Common myeloid progenitor, CD34-positive (primary cell): Measurements from ENCODE around the gene HOXA10.

Experiments used
- CTCF ChIA-PET: fragments of 350-600 bp; sonication (Branson Sonifier 250); formaldehyde crosslinking; loops from one replicate; lab custom pipeline; 2021; ENCODE audit warnings: antibody characterized with exemption; lab: Charles Lee
- POLR2A ChIA-PET: fragments of 350-600 bp; sonication (Branson Sonifier 250); formaldehyde crosslinking; loops from one replicate; lab custom pipeline; 2021; ENCODE audit warnings: antibody characterized with exemption; lab: Charles Lee
- DNase-seq, 3 donors: peaks; one replicate each; pipeline versions ENCODE4 v3.0.0 to v3.0.0-alpha.2; 2013
- H3K27ac ChIP-seq, 2 experiments: 1 replicate in 1 of 2; 2 replicates in 1 of 2; pipeline ENCODE4 v1.7.0; 2013; ENCODE audit warnings: inconsistent platforms in 2 of 2, low read length in 2 of 2, mild to moderate bottlenecking in 2 of 2, low read depth in 1 of 2, moderate library complexity in 1 of 2; ENCODE audit not compliant: severe bottlenecking in 2 of 2, insufficient read depth in 1 of 2, poor library complexity in 1 of 2
- H3K27me3 ChIP-seq, 5 experiments: replicated peaks in 2 of 5; 1 replicate in 3 of 5; 2 replicates in 2 of 5; pipeline versions ENCODE4 v1.6.1 to v1.7.0; 2013; ENCODE audit warnings: low read length in 4 of 5, mild to moderate bottlenecking in 2 of 5, moderate library complexity in 2 of 5, inconsistent platforms in 1 of 5; ENCODE audit not compliant: insufficient read depth in 5 of 5, control insufficient read depth in 4 of 5
- H3K36me3 ChIP-seq, 4 experiments: 1 replicate in 2 of 4; 2 replicates in 2 of 4; pipeline versions ENCODE4 v1.6.1 to v1.7.0; 2013; ENCODE audit warnings: low read length in 3 of 4, control low read depth in 1 of 4, mild to moderate bottlenecking in 1 of 4; ENCODE audit not compliant: control insufficient read depth in 4 of 4, insufficient read depth in 4 of 4
- H3K4me1 ChIP-seq, 4 experiments: 1 replicate in 3 of 4; 2 replicates in 1 of 4; pipeline versions ENCODE4 v1.6.1 to v1.7.1; 2013; ENCODE audit warnings: low read length in 3 of 4, mild to moderate bottlenecking in 3 of 4, control low read depth in 1 of 4, inconsistent platforms in 1 of 4, moderate library complexity in 1 of 4; ENCODE audit not compliant: control insufficient read depth in 4 of 4, insufficient read depth in 4 of 4; ENCODE audit errors: control extremely low read depth in 1 of 4
- H3K4me3 ChIP-seq, 7 experiments: 1 replicate in 4 of 7; 2 replicates in 3 of 7; pipeline versions ENCODE4 v1.5.1 to v1.7.0; 2013; ENCODE audit warnings: mild to moderate bottlenecking in 7 of 7, low read length in 6 of 7, moderate library complexity in 6 of 7, inconsistent platforms in 2 of 7, low read depth in 2 of 7, control low read depth in 1 of 7; ENCODE audit not compliant: insufficient read depth in 4 of 7, control insufficient read depth in 1 of 7; ENCODE audit errors: extremely low read depth in 1 of 7
- H3K9me3 ChIP-seq, 5 experiments: 1 replicate in 4 of 5; 2 replicates in 1 of 5; pipeline versions ENCODE4 v1.6.1 to v1.7.1; 2013; ENCODE audit warnings: low read length in 4 of 5, mild to moderate bottlenecking in 2 of 5, inconsistent platforms in 1 of 5, low read depth in 1 of 5, moderate library complexity in 1 of 5; ENCODE audit not compliant: control insufficient read depth in 4 of 5, insufficient read depth in 2 of 5; ENCODE audit errors: control extremely low read depth in 1 of 5
- WGBS: methylation state at CpG from one replicate; pipeline ENCODE4 v1.1.5; 2013; ENCODE audit not compliant: insufficient coverage; 5-methylcytosine and 5-hydroxymethylcytosine counted together

HOXA10 gene

DNA sequence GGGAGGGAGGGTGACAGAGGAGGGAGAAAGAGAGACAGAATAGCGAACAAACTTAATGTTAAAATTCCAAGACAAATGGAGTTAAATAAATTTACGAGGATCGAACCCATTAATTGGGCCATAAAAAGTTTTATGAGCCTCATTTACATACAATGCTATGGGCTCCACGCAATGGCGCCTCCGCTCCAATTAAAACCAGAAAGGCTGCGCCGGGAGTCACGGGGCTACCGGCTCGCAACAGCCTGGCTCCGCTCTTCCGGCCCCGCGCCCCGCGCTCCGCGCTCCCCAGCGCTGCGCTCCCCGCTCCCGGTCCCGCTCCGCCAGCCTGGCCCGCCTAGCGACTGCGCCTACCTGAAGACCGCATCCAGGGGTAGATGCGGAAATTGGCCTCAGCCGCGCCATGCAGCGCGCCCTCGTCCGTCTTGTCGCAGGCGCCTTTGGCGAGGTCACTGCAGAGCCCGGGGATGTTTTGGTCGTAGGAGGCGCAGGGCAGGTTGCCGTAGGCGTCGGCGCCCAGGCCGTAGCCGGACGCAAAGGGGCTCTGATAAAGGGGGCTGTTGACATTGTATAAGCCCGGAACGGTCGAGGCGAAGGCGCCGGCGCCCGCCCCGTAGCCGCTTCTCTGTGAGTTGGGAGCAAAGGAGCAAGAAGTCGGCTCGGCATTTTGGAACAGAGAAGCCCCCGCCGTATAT, 18.2 kb downstream of the HOXA10 start:
- under 1% methylated on average over 51 of the region's 63 CpGs for WGBS
- Histone ChIP-seq H3K27ac (peak overlapping the region; percentile 76 to 96), H3K27me3 (no peaks in the 10 kb centered on the region), H3K9me3 (no peaks in the 10 kb centered on the region), H3K36me3 (peaks cover 0 to 17% (median 0%) of the 10 kb centered on the region in 4 experiments), H3K4me3 (peak overlapping the region; percentile 32 to 100 (median 82)), H3K4me1 (peaks cover 4 to 86% (median 77%) of the 10 kb centered on the region in 4 experiments)
- POLR2A ChIA-PET, result interaction anchor here (0.9 to 1.6 kb wide), 5 partner anchors 10 to 956 kb away, joined by 3 to 9 read pairs (median 3); partner anchors contain the start of genes HOXA4 and HOXA9
- CTCF ChIA-PET, result interaction anchor here (0.7 to 4.1 kb wide), 18 partner anchors 6 to 1263 kb away, joined by 3 to 41 read pairs (median 6); partner anchors contain the start of genes HOXA5 and HOXA9
- peak; percentile 60 to 78 (median 71) for DNase-seq

DNA sequence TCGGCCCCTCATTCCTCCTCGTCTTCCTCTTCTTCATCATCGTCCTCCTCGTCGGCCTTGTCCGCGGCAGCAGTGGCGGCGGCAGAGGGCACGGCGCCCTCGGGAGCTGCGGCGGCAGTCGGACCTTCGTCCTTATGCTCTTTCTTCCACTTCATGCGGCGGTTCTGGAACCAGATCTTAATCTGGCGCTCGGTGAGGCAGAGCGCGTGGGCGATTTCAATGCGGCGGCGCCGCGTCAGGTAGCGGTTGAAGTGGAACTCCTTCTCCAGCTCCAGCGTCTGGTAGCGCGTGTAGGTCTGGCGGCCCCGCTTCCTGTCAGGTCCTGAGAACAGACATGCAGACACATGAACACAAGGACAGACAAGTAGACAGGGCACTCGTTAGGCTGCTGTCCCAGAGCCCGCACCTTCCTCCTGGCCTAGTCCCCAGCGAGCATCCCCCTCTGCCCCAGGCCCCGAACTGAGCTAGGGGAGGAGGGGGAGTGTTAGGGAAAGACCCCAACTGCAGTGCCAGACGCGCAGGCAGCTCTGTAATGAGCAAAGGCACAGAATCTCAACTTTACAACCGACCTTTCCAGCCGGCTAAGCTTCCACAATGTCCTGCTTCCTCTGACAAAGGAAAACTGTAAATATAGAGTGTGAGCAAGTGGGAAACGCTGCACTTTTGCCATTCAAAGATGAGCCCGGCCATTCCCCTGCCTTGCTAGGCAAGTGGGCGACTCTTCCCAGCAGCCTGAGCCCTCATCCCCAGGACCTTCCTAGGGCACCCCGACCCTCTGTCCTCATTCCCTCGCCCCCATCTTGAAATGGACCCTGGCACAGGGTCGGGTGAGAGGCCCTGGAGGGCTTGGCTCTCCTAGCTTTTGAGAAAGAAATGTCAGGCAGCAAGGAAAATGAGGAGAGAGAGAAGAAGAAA, 19.0 kb downstream of the HOXA10 start:
- DNase-seq, result peak in 1 of 3 donors; percentile 73
- H3K27ac ChIP-seq, result peak overlapping the region; percentile 76 to 96
- peaks cover 4 to 83% (median 77%) of the 10 kb centered on the region in 4 experiments for H3K4me1 ChIP-seq
- H3K36me3 ChIP-seq, result peaks cover 0 to 20% (median 0%) of the 10 kb centered on the region in 4 experiments
- H3K4me3 ChIP-seq, result peak overlapping the region; percentile 24 to 100 (median 82)
- H3K9me3 ChIP-seq, result no peaks in the 10 kb centered on the region
- POLR2A ChIA-PET, result interaction anchor here (1.4 to 1.5 kb wide), 2 partner anchors 297 to 955 kb away, joined by 3 to 4 read pairs; no protein-coding TSS in a partner anchor
- WGBS, result 1% methylated on average over 39 of the region's 48 CpGs
- CTCF ChIA-PET, result interaction anchor here (0.7 to 4.1 kb wide), 10 partner anchors 7 to 487 kb away, joined by 3 to 24 read pairs (median 6); partner anchors contain the start of genes HOXA5 and HOXA9
- H3K27me3 ChIP-seq, result no peaks in the 10 kb centered on the region

DNA sequence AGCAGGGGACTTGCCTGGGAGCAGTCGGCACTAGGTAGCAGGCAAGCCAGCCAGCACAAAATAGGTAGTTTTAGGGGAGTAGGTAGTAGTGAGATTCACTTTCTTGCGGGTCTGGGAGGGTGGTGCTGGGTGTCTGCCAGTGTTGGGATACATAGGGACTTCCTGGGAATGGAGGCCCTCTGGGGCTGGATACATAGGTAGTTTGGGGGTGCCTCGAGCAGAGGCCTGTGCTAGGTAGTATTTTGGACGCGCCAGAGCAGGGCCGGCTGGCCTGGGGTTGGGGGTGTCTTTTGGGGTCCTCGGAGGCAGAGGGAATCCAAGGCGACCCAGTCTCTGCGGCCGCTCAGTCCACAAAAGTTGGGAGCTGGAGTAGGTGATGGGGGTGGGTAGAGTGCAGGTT, 19.8 kb downstream of the HOXA10 start:
- peak overlapping the region in 6 of 7 experiments; percentile 25 to 100 (median 88) for H3K4me3 ChIP-seq
- POLR2A ChIA-PET, result interaction anchor here (0.9 to 1.5 kb wide), 2 partner anchors 15 to 296 kb away, joined by 4 to 5 read pairs; no protein-coding TSS in a partner anchor
- H3K9me3 ChIP-seq, result no peaks in the 10 kb centered on the region
- 66% methylated on average over 5 of the region's 10 CpGs for WGBS
- peak overlapping the region in 1 of 2 experiments; percentile 96 for H3K27ac ChIP-seq
- H3K36me3 ChIP-seq, result peaks cover 0 to 25% (median 0%) of the 10 kb centered on the region in 4 experiments
- peaks cover 6 to 83% (median 76%) of the 10 kb centered on the region in 4 experiments for H3K4me1 ChIP-seq
- CTCF ChIA-PET, result interaction anchor here (0.8 to 4.1 kb wide), 14 partner anchors 8 to 780 kb away, joined by 3 to 24 read pairs (median 4); partner anchors contain the start of gene HOXA9
- no peaks in the 10 kb centered on the region for H3K27me3 ChIP-seq
- DNase-seq, result peak in 1 of 3 donors; percentile 5

DNA sequence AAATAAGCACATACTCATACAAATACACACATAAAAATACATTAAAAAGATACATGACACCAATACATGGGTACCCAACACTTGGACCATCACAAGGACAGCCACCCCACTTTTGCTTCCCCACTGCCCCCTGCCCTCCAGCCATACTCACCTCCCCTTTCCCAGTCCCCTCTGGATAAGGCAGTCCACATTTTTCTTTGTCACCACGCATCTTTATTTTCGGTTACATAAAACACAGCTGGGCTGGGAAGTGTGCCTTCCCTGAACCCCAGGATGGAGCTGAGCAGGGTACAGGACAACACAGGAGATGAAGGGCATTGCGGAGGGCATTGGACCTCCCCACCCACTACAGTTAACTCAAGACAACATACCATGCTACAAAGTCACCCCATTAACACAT, 20.6 kb downstream of the HOXA10 start:
- Histone ChIP-seq H3K27me3 (no peaks in the 10 kb centered on the region), H3K27ac (peak overlapping the region; percentile 75 to 96), H3K9me3 (no peaks in the 10 kb centered on the region), H3K4me1 (peaks cover 5 to 83% (median 76%) of the 10 kb centered on the region in 4 experiments), H3K36me3 (peaks cover 0 to 32% (median 0%) of the 10 kb centered on the region in 4 experiments), H3K4me3 (peak overlapping the region in 6 of 7 experiments; percentile 13 to 100 (median 92))
- peak in 1 of 3 donors; percentile 0 for DNase-seq
- ChIA-PET CTCF (interaction anchor here (1.0 to 4.1 kb wide), 11 partner anchors 9 to 779 kb away, joined by 3 to 24 read pairs (median 4); partner anchors contain the start of gene HOXA9), POLR2A (interaction anchor here (0.9 to 1.6 kb wide), 2 partner anchors 13 to 16 kb away, joined by 3 to 5 read pairs; no protein-coding TSS in a partner anchor)
- WGBS, result no CpG with 5 or more reads among the region's 3 CpGs

DNA sequence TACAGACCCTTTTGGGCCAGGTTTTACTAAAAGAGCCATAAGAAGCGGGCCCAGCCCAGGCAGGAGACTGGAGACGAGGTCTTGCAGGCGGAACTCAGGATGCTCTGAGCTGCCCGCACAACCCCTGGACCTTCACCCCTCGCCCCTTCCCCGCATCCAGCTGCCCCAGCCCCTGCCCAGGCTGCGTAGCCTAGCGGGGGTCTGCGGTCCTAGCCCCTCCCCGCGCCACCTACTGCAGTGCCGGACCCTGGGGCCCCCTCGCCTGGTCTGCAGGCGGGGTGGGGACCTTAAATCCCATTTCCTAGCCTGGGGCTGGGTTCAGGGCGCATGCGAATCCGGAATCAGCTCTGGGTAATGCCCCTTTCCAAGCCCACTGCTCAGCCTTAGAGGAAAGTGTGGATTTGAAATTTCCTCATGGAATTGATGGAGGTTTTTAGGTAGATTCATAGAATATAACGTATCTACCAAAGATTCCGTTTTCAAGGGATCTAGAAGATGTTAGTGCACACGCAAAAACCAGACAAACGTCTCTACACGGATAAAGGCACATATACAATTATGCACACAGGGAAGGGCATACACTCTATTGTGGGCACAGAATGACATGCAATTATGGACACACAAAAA, 21.2 kb downstream of the HOXA10 start:
- Histone ChIP-seq H3K36me3 (peaks cover 0 to 34% (median 0%) of the 10 kb centered on the region in 4 experiments), H3K27me3 (no peaks in the 10 kb centered on the region), H3K4me3 (peak overlapping the region; percentile 76 to 100 (median 91)), H3K4me1 (peaks cover 5 to 83% (median 76%) of the 10 kb centered on the region in 4 experiments), H3K27ac (peak overlapping the region; percentile 75 to 96), H3K9me3 (no peaks in the 10 kb centered on the region)
- POLR2A ChIA-PET, result interaction anchor here (0.8 to 3.4 kb wide), 6 partner anchors 9 to 784 kb away, joined by 3 to 15 read pairs (median 3); no protein-coding TSS in a partner anchor
- CTCF ChIA-PET, result interaction anchor here (0.8 to 4.1 kb wide), 16 partner anchors 9 to 1275 kb away, joined by 3 to 24 read pairs (median 4); partner anchors contain the start of gene HOXA9
- peak in 1 of 3 donors; percentile 16 for DNase-seq
- WGBS, result 4% methylated on average over 7 of the region's 22 CpGs
